ENCODE data around the gene PDZD4.
"Not testable (repeated sequence)": the region's sequence is repeated elsewhere in the genome, so short reads cannot be mapped to it uniquely, and the experiment has no call there.

The PDZD4 gene

DNA sequence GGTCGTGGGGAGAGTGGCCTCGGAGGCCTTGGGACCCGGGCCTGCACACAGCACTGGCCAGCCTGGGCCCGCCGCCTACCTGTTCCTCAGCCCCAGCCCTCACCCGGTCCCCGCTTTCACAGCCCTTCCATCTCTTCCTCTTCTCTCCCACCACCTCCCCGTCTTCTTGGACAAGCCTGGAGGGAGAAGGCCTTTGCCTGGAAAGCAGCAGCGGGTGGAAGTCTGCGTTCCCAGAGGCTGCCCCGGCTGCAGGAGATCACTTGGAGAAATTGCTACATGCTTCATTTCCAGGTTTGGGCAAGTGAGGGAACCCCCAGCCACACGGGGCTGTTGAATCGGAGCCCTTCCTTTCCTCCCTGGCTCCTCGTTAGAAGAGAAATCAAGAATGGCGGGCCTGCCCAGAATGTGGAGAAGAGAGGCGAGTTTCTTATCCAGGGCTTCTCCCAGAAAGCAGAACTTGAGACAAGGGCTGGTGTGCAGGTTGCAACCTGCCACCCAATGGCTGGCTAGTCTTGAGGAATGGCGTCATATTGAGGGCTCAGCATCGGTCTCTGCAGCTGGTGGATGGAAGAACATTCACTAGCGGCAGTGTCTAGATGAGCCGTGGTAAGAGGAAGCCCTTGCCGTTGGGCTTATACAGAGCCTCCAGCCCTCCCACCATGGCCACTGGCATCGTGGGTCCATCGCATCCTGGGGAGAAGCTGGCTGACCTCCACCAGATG, 1.2 kb upstream of the PDZD4 start:
- no peak for DNase-seq

DNA sequence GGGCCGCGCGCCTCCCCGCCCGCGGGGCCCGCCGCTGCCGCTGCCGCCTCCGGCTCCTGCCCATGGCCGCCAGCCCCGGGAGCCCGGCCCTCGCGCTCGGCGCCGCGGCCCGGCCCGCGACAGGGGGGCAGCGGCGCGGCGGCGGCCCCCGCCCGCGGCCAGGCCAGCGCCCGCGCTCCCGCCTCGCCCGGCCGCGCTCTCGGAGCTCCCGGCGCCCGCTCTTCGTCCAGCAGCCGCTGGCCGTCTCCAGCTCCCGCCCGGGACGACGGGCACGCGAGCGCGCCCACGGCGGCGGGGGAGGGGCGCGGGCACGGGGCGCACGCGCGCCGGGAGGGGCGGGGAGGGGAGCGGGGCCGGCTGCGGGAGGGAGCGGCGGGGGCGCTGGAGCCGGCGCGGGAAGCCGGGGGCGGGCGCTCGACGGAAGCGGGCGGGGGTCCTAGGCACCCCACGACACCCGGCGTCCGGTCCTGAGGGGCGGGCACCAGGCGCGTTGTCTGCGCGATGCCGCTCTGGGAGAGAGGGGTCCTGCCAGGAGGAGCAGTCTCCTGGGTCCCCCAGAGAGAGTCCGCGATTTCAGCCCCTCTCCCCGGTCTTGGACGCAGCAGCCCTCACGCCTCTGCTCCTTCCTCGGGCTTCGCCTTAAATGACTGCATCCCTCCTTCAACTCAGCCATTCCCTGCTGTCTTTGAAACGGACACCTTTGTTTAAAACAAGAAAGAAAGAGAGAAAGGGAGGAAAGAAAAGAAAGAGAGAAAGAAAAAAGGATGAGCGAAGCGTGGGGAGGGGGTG, 490 bp upstream of the PDZD4 start:
- DNase-seq, result no peak

DNA sequence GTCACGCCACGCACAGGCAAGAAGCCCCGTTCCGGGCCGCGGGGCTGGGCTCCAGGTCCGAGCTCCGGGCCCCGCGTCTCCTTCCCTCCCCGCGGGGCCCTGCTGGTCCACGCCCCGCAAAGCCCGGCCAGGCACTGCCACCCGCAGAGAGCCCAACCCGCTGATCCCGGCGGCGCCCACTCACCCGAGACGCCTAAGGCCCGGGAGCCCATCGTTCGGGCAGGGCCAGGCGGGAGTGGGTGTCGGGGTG, 870 bp downstream of the PDZD4 start:
- DNase-seq, result no peak

DNA sequence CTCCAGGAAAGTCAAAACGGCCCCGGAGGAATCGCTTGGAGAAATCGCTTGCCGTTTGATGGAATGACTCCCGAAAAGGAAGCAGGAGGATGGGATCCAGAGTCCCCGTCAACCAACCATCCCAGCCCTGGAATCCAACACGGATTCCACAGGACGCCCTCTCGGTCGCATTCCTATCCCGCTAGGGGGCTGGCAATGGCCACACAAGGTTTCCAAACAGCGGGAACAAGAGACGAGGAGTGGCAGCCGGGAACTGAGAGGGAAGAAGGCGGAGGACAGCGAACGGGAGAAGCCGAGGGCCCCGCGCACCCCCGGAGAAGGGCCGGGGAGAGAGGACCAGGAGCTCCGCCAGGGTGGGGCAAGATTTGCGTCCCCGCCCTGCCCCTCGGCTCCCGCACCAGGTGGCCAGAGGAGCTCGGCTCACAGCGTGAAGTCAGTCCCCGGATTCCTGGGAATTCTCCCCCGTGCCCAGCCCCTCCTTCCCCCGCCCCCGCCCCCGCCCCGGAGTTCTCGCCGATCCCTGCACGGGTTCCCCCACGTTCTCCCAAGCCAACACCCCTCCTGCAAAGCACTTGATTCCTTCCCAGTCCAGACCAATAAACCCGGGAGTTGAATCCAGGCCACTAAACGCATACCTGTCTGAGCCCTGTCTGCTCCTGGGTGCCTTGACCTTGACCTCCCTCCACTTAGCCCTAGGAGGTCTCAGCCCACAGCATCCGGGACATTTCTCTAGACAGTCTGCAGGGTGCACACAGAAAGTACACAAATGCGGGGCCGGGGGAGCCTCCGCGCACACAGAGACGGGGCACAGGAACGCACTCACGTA, 1.4 kb downstream of the PDZD4 start:
- no peak for DNase-seq

GRCh38 chrX:153828308-153828707, 2.0 kb downstream of the PDZD4 start:
- no peak for DNase-seq

DNA sequence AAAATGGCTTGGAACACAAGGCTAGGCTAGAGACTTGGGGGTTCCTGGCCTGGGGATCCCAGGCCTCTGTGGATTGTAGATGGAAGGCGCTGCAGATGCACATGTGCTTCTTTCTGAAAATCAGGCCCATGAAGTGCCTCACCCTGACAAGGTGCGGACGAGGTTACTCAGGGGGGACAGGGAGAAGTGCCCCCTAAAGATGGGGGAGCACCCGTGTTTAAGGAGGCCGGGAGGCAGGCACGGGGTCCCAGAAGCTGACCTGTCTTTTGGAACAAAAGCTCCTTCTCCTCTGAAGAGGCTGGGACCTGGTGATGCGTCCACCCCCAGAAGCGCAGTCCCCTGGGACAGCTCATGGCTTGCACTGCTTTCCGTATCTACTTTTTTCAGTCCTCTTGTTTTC, 2.4 kb downstream of the PDZD4 start:
- DNase-seq, result no peak

GRCh38 chrX:153827016-153827415, 3.3 kb downstream of the PDZD4 start:
- DNase-seq, result no peak

DNA sequence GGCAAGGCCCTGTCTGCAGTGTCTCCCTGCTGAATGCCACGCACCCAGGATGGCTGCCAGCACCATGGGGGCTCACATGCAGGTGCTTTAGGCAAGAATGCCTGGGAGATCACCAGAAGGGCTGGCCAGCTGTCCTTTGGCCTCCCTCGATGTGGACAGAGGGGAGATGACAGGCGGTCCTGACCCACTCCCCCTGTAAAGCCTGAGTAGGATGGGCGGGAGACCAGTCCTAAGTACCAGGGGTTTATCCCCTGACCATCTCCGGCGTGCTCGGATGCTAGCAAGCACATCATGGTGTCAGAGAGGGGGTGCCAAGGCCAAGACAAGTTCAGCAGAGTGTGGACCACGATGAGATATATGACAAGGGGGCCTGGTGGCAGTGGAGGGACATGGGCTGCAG, 5.3 kb downstream of the PDZD4 start:
- DNase-seq, result no peak

DNA sequence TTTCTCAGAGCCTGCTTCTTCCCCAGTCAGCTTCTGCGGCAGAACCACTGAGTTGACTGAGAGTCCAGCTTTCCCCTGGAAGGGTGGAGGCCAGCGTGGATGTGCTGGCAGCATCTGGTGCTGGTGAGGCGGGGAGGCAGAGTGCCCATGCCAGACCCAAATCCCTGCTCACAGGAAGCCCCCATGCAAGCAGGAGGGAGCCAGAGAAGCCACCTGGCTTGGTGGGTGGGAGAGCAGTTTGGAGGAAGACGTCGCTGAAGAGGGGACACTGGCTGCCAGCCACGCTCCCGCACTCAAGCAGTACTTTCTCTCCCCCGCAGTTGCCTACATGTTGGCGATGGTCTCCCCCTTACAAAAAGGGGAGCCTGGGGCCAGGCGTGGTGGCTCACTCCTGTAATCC, 6.0 kb downstream of the PDZD4 start:
- DNase-seq, result no peak

GRCh38 chrX:153821066-153821465, 9.3 kb downstream of the PDZD4 start:
- no peak for DNase-seq

DNA sequence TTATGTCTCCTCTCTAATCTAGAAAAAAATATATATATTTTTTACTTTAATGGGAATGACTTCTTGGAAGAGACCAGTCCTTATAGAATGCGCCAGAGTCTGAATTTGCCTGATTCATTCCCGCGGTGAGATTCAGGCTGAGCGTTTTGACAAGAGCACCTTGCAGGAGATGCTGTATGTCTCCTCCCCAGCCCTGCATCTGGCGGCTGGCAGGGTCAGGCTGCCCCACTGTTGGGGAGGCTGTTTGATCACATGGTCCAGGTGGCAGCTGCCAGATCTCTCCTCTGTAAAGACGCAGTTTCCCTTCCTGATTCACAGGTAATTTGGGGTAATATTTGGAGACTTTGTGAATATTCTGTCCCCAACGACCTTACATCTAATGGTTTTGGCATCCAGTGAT, 9.7 kb downstream of the PDZD4 start:
- no peak for DNase-seq

DNA sequence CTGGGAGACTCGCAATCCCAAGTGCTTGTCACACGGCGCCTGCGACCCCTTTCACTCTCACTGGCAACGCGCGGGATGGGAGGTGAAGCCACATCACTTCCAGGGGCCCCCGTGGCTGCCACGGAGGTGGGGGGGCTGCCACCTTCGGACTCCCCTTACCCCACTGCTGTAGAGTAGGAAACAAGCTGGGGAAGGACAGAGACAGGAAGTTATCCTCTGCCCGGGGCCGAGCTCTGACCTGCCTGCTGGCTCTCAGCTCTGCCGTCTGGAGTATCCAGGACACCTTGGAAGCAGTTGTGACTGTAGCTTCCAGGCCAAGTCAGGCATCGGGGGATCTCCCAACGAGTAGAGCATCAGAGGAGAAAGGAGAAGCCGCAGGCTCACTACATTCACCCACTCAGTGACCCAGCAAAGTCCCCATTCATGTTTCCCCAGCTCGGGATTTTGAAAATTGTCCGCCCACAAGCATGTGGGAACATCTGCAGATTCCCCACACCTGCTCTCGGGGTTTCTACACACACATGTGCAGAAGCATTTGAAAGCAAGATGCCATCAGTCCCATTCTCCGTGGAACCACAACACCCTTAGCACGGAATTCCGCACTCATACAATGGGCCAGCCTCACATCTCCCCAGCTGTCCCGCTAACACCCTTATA, 10.8 kb downstream of the PDZD4 start:
- no peak for DNase-seq

DNA sequence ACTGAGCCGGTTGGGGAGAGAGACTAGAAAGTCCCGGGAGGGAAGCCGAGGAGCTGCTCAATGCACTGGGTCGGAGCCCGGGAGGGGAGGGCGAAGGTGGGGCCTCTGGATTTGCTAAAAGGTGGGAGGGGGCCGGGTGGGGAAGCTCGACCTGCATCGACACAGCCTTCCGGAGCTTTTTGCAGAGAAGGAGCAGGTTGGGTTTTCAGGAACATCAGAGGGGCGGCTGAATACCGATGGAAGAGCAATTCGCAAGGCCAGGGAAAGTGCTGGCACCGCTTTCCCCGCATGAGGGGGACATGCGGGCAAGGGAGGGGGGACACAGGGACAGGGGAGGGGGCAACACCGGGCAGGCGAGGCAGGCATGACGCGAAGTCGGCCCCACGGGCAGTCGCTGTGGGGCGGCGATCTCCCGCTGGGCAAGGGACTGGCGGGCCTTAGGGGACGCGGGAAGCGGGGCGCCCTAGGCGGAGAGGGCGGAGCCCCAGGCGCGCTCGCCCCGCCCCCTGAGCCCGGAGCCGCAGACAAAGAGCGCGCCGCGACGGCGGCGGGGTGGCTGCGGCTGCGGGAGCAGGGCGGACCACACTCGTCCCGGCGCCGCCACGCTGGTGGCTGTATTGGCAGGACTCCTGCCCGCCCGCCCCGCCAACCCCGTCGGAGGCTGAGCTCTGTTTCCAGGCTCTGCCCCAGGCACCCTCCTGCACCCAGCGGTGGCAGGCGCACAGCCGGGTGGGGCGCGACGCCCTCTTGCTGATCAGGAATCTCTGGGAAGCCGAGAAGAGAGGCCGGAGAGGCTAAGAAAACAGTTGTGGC, 11.6 kb downstream of the PDZD4 start:
- DNase-seq, result no peak

- DNase-seq, result not testable (repeated sequence)
Measured at GRCh38 chrX:153818064-153818463, 12.3 kb downstream of the PDZD4 start.

- no peak for DNase-seq
Measured at GRCh38 chrX:153816831-153817690, 13.3 kb downstream of the PDZD4 start.

GRCh38 chrX:153814591-153815315, 15.6 kb downstream of the PDZD4 start:
- DNase-seq, result no peak

GRCh38 chrX:153813161-153813560, 17.2 kb downstream of the PDZD4 start:
- DNase-seq, result no peak

DNA sequence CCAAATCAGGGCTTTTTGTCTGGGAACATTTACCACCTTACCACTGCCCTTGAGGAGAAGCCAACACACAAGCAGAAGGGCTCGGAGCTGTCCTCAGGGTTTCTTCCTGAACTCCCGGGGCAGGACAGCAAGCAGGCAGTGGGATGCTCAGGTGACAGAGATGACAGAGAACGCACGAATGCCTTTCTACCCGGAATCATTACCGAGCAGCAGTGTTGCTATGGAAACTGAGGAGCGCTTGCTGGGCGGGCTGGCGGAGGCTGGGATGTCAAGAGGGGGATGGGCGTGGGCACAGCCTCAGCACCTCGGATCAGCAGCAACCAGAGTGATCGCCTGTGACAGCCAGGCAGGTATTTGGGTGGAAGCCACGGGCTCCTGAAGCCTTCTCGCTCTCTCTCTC, 18.1 kb downstream of the PDZD4 start:
- no peak for DNase-seq

- no peak for DNase-seq
Measured at GRCh38 chrX:153807976-153808375, 22.4 kb downstream of the PDZD4 start.

DNA sequence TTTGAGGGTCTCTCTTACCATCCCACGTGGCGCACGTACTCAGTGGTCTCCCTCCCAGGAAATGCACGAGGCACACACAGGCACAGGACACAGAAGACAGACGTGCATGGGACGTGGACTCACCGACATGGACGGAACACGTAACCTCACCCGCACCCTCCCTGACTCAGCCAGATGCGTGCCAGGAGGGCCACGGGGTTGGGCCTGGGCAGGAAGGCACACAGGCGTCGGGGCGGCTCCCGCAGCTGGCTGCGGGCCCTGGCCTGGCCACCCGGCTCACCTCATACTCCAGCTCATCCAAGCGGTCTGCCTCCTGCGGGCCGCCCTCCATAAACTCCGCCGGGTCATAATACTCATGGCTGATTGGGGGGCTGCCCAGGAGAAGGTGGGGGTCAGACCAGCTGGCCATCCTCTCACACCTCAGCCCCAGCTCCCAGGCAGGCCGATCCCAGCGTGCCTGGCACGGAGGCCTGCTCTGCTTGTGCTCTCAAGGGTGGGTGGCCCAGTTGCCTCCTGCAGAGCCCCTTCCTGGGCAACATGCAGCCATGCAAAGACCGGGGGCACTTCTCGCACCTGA, 23.3 kb downstream of the PDZD4 start:
- no peak for DNase-seq

GRCh38 chrX:153805436-153805835, 24.9 kb downstream of the PDZD4 start:
- DNase-seq, result no peak
